NCI-H460 (cell line): Measurements from ENCODE around the gene NUFIP1. TPM values are rescaled to one million over a fixed set of nuclear protein-coding genes. Genes with fewer than 3 reads are reported as not detected.
"Not testable (repeated sequence)": the region's sequence is repeated elsewhere in the genome, so short reads cannot be mapped to it uniquely, and the experiment has no call there.

Source experiments
- DNase-seq: peaks from one replicate; pipeline ENCODE4 v3.0.0-alpha.2; 2016; ENCODE audit warnings: low read depth; ENCODE audit errors: extremely low read depth
- total RNA-seq: library from RNA; depleted of rRNA; stranded (reverse); fragments of >200 nt; shearing (Covaris generic); gene quantifications from 2 replicates; pipeline ENCODE4 v1.2.3, GENCODE V29; 2014

The NUFIP1 gene
- total RNA-seq, 1 experiment from 2014 or later = 6.6 TPM

- DNase-seq = no peak
Observed at GRCh38 chr13:44971656-44972595, 17.3 kb downstream of the NUFIP1 start.

- DNase-seq = peak; percentile 33
Observed at GRCh38 chr13:44969551-44970484, 19.5 kb downstream of the NUFIP1 start.

- no peak for DNase-seq
Observed at GRCh38 chr13:44968434-44968815, 20.8 kb downstream of the NUFIP1 start.

- DNase-seq = no peak
Observed at GRCh38 chr13:44967704-44968433, 21.4 kb downstream of the NUFIP1 start.

GRCh38 chr13:44961997-44962396, 27.3 kb downstream of the NUFIP1 start:
- DNase-seq = no peak

GRCh38 chr13:44955406-44955805, 33.9 kb downstream of the NUFIP1 start:
- no peak for DNase-seq

GRCh38 chr13:44954224-44954623, 35.0 kb downstream of the NUFIP1 start:
- DNase-seq = no peak

- no peak for DNase-seq
Observed at GRCh38 chr13:44952671-44953070, 36.6 kb downstream of the NUFIP1 start.

- DNase-seq = no peak
Observed at GRCh38 chr13:44951184-44951583, 38.1 kb downstream of the NUFIP1 start.

GRCh38 chr13:44943411-44943810, 45.9 kb downstream of the NUFIP1 start:
- not testable (repeated sequence) for DNase-seq

- DNase-seq = no peak
Observed at GRCh38 chr13:44938854-44939253, 50.4 kb downstream of the NUFIP1 start.

GRCh38 chr13:44936246-44936645, 53.0 kb downstream of the NUFIP1 start:
- DNase-seq = no peak

GRCh38 chr13:44934724-44935123, 54.5 kb downstream of the NUFIP1 start:
- DNase-seq = no peak

- DNase-seq = no peak
Observed at GRCh38 chr13:44932850-44933251, 56.4 kb downstream of the NUFIP1 start.

GRCh38 chr13:44932171-44932849, 57.0 kb downstream of the NUFIP1 start:
- DNase-seq = no peak

- no peak for DNase-seq
Observed at GRCh38 chr13:44930963-44931623, 58.2 kb downstream of the NUFIP1 start.

GRCh38 chr13:44930280-44930679, 59.0 kb downstream of the NUFIP1 start:
- DNase-seq = no peak

GRCh38 chr13:44929692-44930091, 59.6 kb downstream of the NUFIP1 start:
- no peak for DNase-seq

GRCh38 chr13:44927968-44928367, 61.3 kb downstream of the NUFIP1 start:
- DNase-seq = no peak
